ENCODE measurements around the gene INPP5D. TPM values are rescaled to one million over a fixed set of nuclear protein-coding genes. Genes with fewer than 3 reads are reported as not detected.

INPP5D gene
- total RNA-seq, 2 donors from 2014 or later: 6.5 to 7.1 TPM

- intact Hi-C loops (cut with DNase I): no loop called here
- Histone ChIP-seq H3K4me3 (no peak overlapping the region), H3K27me3 (no peaks in the 10 kb centered on the region), H3K36me3 (no peaks in the 10 kb centered on the region), H3K27ac (no peak overlapping the region), H3K4me1 (no peaks in the 10 kb centered on the region), H3K9ac (ENCODE audit: low read depth in 2 of 2, low read length in 2 of 2) (no peak overlapping the region), H3K9me3 (no peaks in the 10 kb centered on the region)
- no peak for DNase-seq
- no peak for TF ChIP-seq CTCF (IDR thresholded peaks at IDR 0.05)
These were observed 144.3 kb downstream of the INPP5D start for GRCh38 chr2:233204286-233204936.

GRCh38 chr2:233208382-233209116 lies 148.4 kb downstream of the INPP5D start:
- Histone ChIP-seq H3K9ac (ENCODE audit: low read depth in 2 of 2, low read length in 2 of 2) (no peak overlapping the region), H3K4me3 (no peak overlapping the region), H3K9me3 (no peaks in the 10 kb centered on the region), H3K36me3 (no peaks in the 10 kb centered on the region), H3K27me3 (no peaks in the 10 kb centered on the region), H3K4me1 (peaks cover 4% of the 10 kb centered on the region), H3K27ac (no peak overlapping the region)
- no peak for TF ChIP-seq CTCF (IDR thresholded peaks at IDR 0.05)
- no peak for DNase-seq
- intact Hi-C loops (cut with DNase I): no loop called here

- TF ChIP-seq CTCF (IDR thresholded peaks at IDR 0.05): no peak
- H3K9ac ChIP-seq (ENCODE audit: low read depth in 2 of 2, low read length in 2 of 2): no peak overlapping the region
- no peak overlapping the region for H3K4me3 ChIP-seq
- H3K9me3 ChIP-seq: no peaks in the 10 kb centered on the region
- DNase-seq: no peak
- H3K36me3 ChIP-seq: no peaks in the 10 kb centered on the region
- intact Hi-C loops (cut with DNase I): no loop called here
- no peak overlapping the region for H3K27ac ChIP-seq
- peaks cover 4% of the 10 kb centered on the region for H3K4me1 ChIP-seq
- no peaks in the 10 kb centered on the region for H3K27me3 ChIP-seq
These were observed 149.0 kb downstream of the INPP5D start for GRCh38 chr2:233209117-233209532.

GRCh38 chr2:233209533-233210171 lies 149.5 kb downstream of the INPP5D start:
- no peak for DNase-seq
- Histone ChIP-seq H3K4me3 (no peak overlapping the region), H3K27me3 (no peaks in the 10 kb centered on the region), H3K4me1 (peaks cover 4% of the 10 kb centered on the region), H3K9ac (ENCODE audit: low read depth in 2 of 2, low read length in 2 of 2) (no peak overlapping the region), H3K9me3 (no peaks in the 10 kb centered on the region), H3K36me3 (no peaks in the 10 kb centered on the region), H3K27ac (no peak overlapping the region)
- intact Hi-C loops (cut with DNase I): no loop called here
- TF ChIP-seq CTCF (IDR thresholded peaks at IDR 0.05): no peak

GRCh38 chr2:233210281-233210680 lies 150.1 kb downstream of the INPP5D start:
- H3K4me3 ChIP-seq: no peak overlapping the region
- no peak overlapping the region for H3K9ac ChIP-seq (ENCODE audit: low read depth in 2 of 2, low read length in 2 of 2)
- intact Hi-C loops (cut with DNase I): no loop called here
- H3K36me3 ChIP-seq: no peaks in the 10 kb centered on the region
- peaks cover 4% of the 10 kb centered on the region for H3K4me1 ChIP-seq
- no peaks in the 10 kb centered on the region for H3K27me3 ChIP-seq
- no peak for TF ChIP-seq CTCF (IDR thresholded peaks at IDR 0.05)
- H3K9me3 ChIP-seq: no peaks in the 10 kb centered on the region
- DNase-seq: no peak
- no peak overlapping the region for H3K27ac ChIP-seq
